ENCODE measurements around the gene SPSB2.

SPSB2 gene

DNA sequence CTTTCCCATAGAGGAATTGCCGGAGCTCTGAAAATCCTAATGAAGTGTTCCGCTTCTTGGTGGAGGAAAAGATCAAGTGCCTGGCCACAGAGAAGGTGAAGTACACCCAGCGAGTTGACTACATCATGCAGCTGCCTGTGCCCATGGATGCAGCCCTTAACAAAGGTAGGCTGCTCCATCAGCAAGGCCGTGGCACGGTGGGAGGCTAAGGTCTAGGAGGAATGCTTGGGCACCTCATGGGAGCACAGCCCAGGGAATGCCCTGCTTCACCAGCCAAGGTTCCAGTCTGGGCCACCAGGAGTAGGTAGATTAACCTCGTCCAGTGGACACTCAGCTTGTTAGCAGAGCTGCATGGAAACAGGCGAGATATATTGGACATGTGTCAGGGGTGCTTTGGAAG is 12.2 kb downstream of the SPSB2 start:
- TF ChIP-seq CTCF (IDR thresholded peaks at IDR 0.05; ENCODE audit: insufficient read depth, low read length, poor library complexity, severe bottlenecking) = no peak
- H3K36me3 ChIP-seq (ENCODE audit: control insufficient read depth, insufficient read depth, low read length) = peaks cover 57% of the 10 kb centered on the region
- H3K27me3 ChIP-seq (replicated peaks; ENCODE audit: control insufficient read depth, insufficient read depth, low read length) = no peaks in the 10 kb centered on the region
- no peak overlapping the region for H3K4me3 ChIP-seq (replicated peaks; ENCODE audit: low read depth, low read length)
- no peak for DNase-seq (ENCODE audit: extremely low read depth, insufficient read length)

DNA sequence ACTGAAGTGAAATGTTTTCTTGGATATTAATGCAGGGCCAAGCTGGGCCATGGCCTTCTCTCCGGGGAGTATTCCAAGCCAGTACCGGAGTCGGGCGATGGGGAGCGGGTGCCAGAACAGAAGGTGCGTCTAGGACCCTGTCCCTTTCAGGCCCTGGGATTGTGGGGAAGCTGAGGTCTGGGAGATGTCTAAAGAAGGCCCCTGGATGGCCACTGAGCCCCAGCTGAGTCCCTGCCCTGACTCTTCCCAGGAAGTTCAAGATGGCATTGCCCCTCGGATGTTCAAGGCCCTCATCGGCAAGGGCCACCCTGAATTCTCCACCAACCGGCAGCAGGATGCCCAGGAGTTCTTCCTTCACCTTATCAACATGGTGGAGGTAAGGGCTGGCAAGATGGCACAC is 13.0 kb downstream of the SPSB2 start:
- Histone ChIP-seq H3K36me3 (ENCODE audit: control insufficient read depth, insufficient read depth, low read length) (peaks cover 59% of the 10 kb centered on the region), H3K27me3 (replicated peaks; ENCODE audit: control insufficient read depth, insufficient read depth, low read length) (no peaks in the 10 kb centered on the region), H3K4me3 (replicated peaks; ENCODE audit: low read depth, low read length) (no peak overlapping the region)
- DNase-seq (ENCODE audit: extremely low read depth, insufficient read length) = no peak
- TF ChIP-seq CTCF (IDR thresholded peaks at IDR 0.05; ENCODE audit: insufficient read depth, low read length, poor library complexity, severe bottlenecking) = no peak

- no peak for TF ChIP-seq CTCF (IDR thresholded peaks at IDR 0.05; ENCODE audit: insufficient read depth, low read length, poor library complexity, severe bottlenecking)
- no peak for DNase-seq (ENCODE audit: extremely low read depth, insufficient read length)
- Histone ChIP-seq H3K36me3 (ENCODE audit: control insufficient read depth, insufficient read depth, low read length) (peaks cover 55% of the 10 kb centered on the region), H3K27me3 (replicated peaks; ENCODE audit: control insufficient read depth, insufficient read depth, low read length) (no peaks in the 10 kb centered on the region), H3K4me3 (replicated peaks; ENCODE audit: low read depth, low read length) (no peak overlapping the region)
These were observed 14.3 kb downstream of the SPSB2 start for GRCh38 chr12:6858799-6859198.

- DNase-seq (ENCODE audit: extremely low read depth, insufficient read length) = no peak
- H3K27me3 ChIP-seq (replicated peaks; ENCODE audit: control insufficient read depth, insufficient read depth, low read length) = no peaks in the 10 kb centered on the region
- H3K4me3 ChIP-seq (replicated peaks; ENCODE audit: low read depth, low read length) = no peak overlapping the region
- H3K36me3 ChIP-seq (ENCODE audit: control insufficient read depth, insufficient read depth, low read length) = peaks cover 35% of the 10 kb centered on the region
- TF ChIP-seq CTCF (IDR thresholded peaks at IDR 0.05; ENCODE audit: insufficient read depth, low read length, poor library complexity, severe bottlenecking) = no peak
These were observed 17.8 kb downstream of the SPSB2 start for GRCh38 chr12:6855322-6855721.

DNA sequence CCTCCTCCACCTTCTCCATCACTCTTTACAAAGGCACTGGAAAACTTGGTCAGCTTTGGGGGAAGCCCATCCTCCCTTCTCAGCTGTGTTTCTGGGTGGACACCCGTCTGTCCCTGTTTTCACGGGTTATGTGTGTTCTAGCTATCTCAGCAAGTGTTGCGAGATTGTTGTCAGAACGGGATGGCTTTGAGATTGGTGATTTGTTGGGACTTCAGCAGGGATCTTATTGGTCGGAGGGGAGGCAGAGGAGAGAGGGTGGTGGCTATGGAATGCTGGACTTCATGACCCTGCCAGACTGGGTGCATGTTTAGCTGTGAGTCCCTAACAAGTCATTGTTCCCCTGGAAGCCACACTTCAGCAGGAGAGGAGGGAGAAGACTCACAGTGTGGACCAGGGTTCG is 19.1 kb downstream of the SPSB2 start:
- no peak for DNase-seq (ENCODE audit: extremely low read depth, insufficient read length)
- Histone ChIP-seq H3K36me3 (ENCODE audit: control insufficient read depth, insufficient read depth, low read length) (peaks cover 28% of the 10 kb centered on the region), H3K4me3 (replicated peaks; ENCODE audit: low read depth, low read length) (no peak overlapping the region), H3K27me3 (replicated peaks; ENCODE audit: control insufficient read depth, insufficient read depth, low read length) (no peaks in the 10 kb centered on the region)
- TF ChIP-seq CTCF (IDR thresholded peaks at IDR 0.05; ENCODE audit: insufficient read depth, low read length, poor library complexity, severe bottlenecking) = no peak

GRCh38 chr12:6853626-6854025 is 19.5 kb downstream of the SPSB2 start:
- Histone ChIP-seq H3K27me3 (replicated peaks; ENCODE audit: control insufficient read depth, insufficient read depth, low read length) (no peaks in the 10 kb centered on the region), H3K36me3 (ENCODE audit: control insufficient read depth, insufficient read depth, low read length) (peaks cover 26% of the 10 kb centered on the region), H3K4me3 (replicated peaks; ENCODE audit: low read depth, low read length) (peak overlapping the region; percentile 80; the same call in 1 of the 2 replicates)
- no peak for TF ChIP-seq CTCF (IDR thresholded peaks at IDR 0.05; ENCODE audit: insufficient read depth, low read length, poor library complexity, severe bottlenecking)
- no peak for DNase-seq (ENCODE audit: extremely low read depth, insufficient read length)
